Inferior parietal cortex (tissue), 1 donor: ENCODE results near the gene FSCN2.
"Not testable (repeated sequence)": the region's sequence is repeated elsewhere in the genome, so short reads cannot be mapped to it uniquely, and the experiment has no call there.

Source experiments
- DNase-seq: peaks from one replicate; pipeline ENCODE4 v3.0.0-alpha.2; 2016; ENCODE audit errors: extremely low spot score

FSCN2 gene

GRCh38 chr17:81528384-81528650, 140 bp downstream of the FSCN2 start:
- no peak for DNase-seq

GRCh38 chr17:81528651-81529436, 667 bp downstream of the FSCN2 start:
- DNase-seq, result no peak

GRCh38 chr17:81529437-81529803, 1.2 kb downstream of the FSCN2 start:
- no peak for DNase-seq

- DNase-seq, result not testable (repeated sequence)
These were observed 2.8 kb downstream of the FSCN2 start for GRCh38 chr17:81531013-81531412.

GRCh38 chr17:81531998-81532404, 3.8 kb downstream of the FSCN2 start:
- DNase-seq, result not testable (repeated sequence)

GRCh38 chr17:81532490-81533287, 4.5 kb downstream of the FSCN2 start:
- no peak for DNase-seq

- DNase-seq, result no peak
These were observed 5.4 kb downstream of the FSCN2 start for GRCh38 chr17:81533339-81534141.

- DNase-seq, result no peak
These were observed 6.2 kb downstream of the FSCN2 start for GRCh38 chr17:81534157-81535006.

- no peak for DNase-seq
These were observed 6.8 kb downstream of the FSCN2 start for GRCh38 chr17:81535007-81535328.

- no peak for DNase-seq
These were observed 7.5 kb downstream of the FSCN2 start for GRCh38 chr17:81535480-81536298.

GRCh38 chr17:81536299-81537290, 8.4 kb downstream of the FSCN2 start:
- DNase-seq, result no peak

GRCh38 chr17:81537343-81537855, 9.2 kb downstream of the FSCN2 start:
- no peak for DNase-seq

GRCh38 chr17:81537856-81538555, 9.8 kb downstream of the FSCN2 start:
- no peak for DNase-seq

GRCh38 chr17:81538651-81539570, 10.7 kb downstream of the FSCN2 start:
- no peak for DNase-seq

GRCh38 chr17:81539571-81539900, 11.4 kb downstream of the FSCN2 start:
- DNase-seq, result no peak

- no peak for DNase-seq
These were observed 11.9 kb downstream of the FSCN2 start for GRCh38 chr17:81539961-81540675.

GRCh38 chr17:81540676-81541027, 12.5 kb downstream of the FSCN2 start:
- DNase-seq, result no peak
